Heart right ventricle (tissue), 16 donors: ENCODE data around the gene LSM10. TPM values are rescaled to one million over a fixed set of nuclear protein-coding genes. Genes with fewer than 3 reads are reported as not detected.
A peak's percentile ranks its signal among the peaks of the same experiment; 100 is the strongest.

Source experiments
- ATAC-seq, 8 donors: fragments of 200-7000 bp; cut with Tn5 transposase; one replicate each; pipeline ENCODE4 v1.9.1; 2020; ENCODE audit warnings: mild to moderate bottlenecking in 8 of 8, moderate library complexity in 8 of 8, moderate number of reproducible peaks in 1 of 8
- DNase-seq, 2 donors: peaks; one replicate each; pipeline ENCODE4 v3.0.0-alpha.2; 2020
- H3K27ac ChIP-seq, 10 donors: fragments of 200-600 bp; sonication (generic) in 2 of 10; one replicate each; pipeline versions ENCODE4 v1.5.0 to v1.8.0; 2020 to 2022; ENCODE audit warnings: mild to moderate bottlenecking in 3 of 10
- H3K27me3 ChIP-seq, 7 donors: fragments of 200-600 bp; one replicate each; pipeline ENCODE4 v1.8.0; 2021 to 2022; ENCODE audit warnings: mild to moderate bottlenecking in 2 of 7
- H3K36me3 ChIP-seq, 9 donors: fragments of 200-600 bp; sonication (generic) in 1 of 9; one replicate each; pipeline versions ENCODE4 v1.5.0 to v1.8.0; 2020 to 2022; ENCODE audit warnings: mild to moderate bottlenecking in 2 of 9
- H3K4me1 ChIP-seq, 9 donors: fragments of 200-600 bp; sonication (generic) in 1 of 9; one replicate each; pipeline versions ENCODE4 v1.5.0 to v1.8.0; 2020 to 2022; ENCODE audit warnings: mild to moderate bottlenecking in 4 of 9
- H3K4me3 ChIP-seq, 10 donors: fragments of 200-600 bp; sonication (generic) in 2 of 10; one replicate each; pipeline versions ENCODE4 v1.5.0 to v1.8.0; 2020 to 2022; ENCODE audit warnings: mild to moderate bottlenecking in 7 of 10, moderate library complexity in 2 of 10
- H3K9me3 ChIP-seq, 11 donors: fragments of 200-600 bp in 10 of 11; sonication (generic) in 2 of 11; one replicate each; pipeline versions ENCODE4 v1.5.0 to v1.8.0; 2013 to 2022; ENCODE audit warnings: mild to moderate bottlenecking in 2 of 11, control low read depth in 1 of 11, moderate library complexity in 1 of 11
- WGBS, 2 donors: extraction: QIAGEN DNeasy Blood & Tissue Kit; methylation state at CpG; one replicate each; pipeline ENCODE4 v1.1.7; 2013; ENCODE audit warnings: inconsistent platforms in 1 of 2; 5-methylcytosine and 5-hydroxymethylcytosine counted together
- intact Hi-C, 10 donors: fragments of 100-400 bp; cut with DNase I; formaldehyde crosslinking; loops; one replicate each; pipeline versions ENCODE4 v1.11.1 to v1.14.2; 2022
- polyA plus RNA-seq, 2 donors: library from polyadenylated mRNA; stranded (reverse); fragments of 200-250 nt; gene quantifications; one replicate each; pipeline ENCODE4 v1.2.3, GENCODE V29; 2013
- total RNA-seq, 10 donors: library from RNA; stranded (reverse); fragmentation: NEBNext Ultra II Directional in 3 of 10; extraction: Animal tissue kit (Norgen Biotek cat#: 25700) in 3 of 10; gene quantifications; one replicate each; pipeline versions ENCODE4 v1.2.1 to v1.2.4, GENCODE V29; 2021 to 2023
- TF ChIP-seq, protein P1 (sequence below), 9 donors: fragments of 200-600 bp; sonication (generic) in 2 of 9; IDR thresholded peaks; one replicate each; pipeline versions ENCODE4 v1.5.0 to v1.8.0; 2021 to 2022; ENCODE audit warnings: antibody characterized with exemption in 9 of 9, mild to moderate bottlenecking in 5 of 9, moderate library complexity in 1 of 9
- donor health status: Arrhythmogenic right ventricular cardiomyopathy.
- donor health status: ischemic (EF 13 %, LVEDD 7.1; RV severe dilation, severe dysfunction).
- donor health status: healthy with polysubstance abuse.
- donor health status: DM: no; HTN: yes; CAD: no.
- donor health status: DM: no; HTN: no; CAD: no.
- donor health status: ischemic (EF 25% LVEDD 6.9; RV normal size, moderate dysfunction).
- donor health status: ischemic (EF 25% LVEDD 5.7; RV mildly dilated, moderate dysfunction).
- donor health status: healthy.
- donor health status: DM: yes; HTN: yes; CAD: no.
- donor health status: Ischemic cardiomyopathy.
- donor health status: ischemic (EF 35%, LVEDD 5.7; RV mildly dilated, moderate dysfunction).
- donor health status: nonischemic (EF 11% LVEDD 7.7; RV severe dilation, severe dysfunction).
- donor health status: DM: yes; HTN: yes; CAD: no.
- donor health status: PGD.
- donor health status: ischemic (EF 29% LVEDD 5.4; RV normal size, mild dysfunction).
- donor health status: nonischemic (EF 23%, LVEDD 6.1; RV moderate dilation, normal function).

LSM10 gene
- total and polyA plus RNA-seq, 12 donors = 35.2 to 82.6 (median 46.2) TPM

DNA sequence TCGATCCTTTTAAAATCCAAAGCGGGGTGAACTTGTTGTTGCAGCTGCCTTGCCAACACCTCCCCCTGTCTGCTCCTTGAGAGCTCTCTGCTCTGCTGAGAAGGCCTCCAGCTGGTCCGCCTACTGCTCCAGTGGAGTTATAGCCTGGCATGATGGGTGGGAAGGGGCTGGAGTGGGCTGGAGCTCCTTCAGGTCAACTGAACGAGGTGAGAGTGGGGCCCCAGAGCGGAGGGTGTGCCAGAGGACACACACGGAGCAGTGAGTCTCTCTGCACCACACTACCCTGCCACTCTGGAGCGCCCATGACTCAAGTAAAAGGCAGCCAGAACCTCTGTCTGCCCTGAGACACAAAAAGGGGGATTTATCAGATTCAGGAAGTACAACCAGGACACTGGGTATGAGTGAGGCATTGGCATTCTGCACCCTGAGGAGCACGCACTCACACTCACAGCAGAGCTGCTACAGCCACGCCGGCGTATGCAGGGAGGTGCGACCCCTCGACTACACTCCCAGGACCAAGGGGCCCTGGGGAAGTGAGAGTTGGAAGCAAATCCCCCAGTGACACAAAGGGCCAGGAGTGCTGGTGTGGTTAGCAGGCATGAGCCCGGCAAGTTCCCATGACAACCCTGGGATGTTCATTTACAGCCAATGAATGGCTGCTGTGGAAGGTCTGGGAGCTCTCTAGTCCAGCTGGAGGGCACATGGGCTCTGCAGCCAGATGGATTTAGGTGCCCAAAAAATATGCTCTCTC, 46.3 kb downstream of the LSM10 start:
- peaks cover 0 to 88% (median 45%) of the 10 kb centered on the region in 9 donors for H3K36me3 ChIP-seq
- H3K4me3 ChIP-seq = no peak overlapping the region
- H3K9me3 ChIP-seq = no peaks in the 10 kb centered on the region
- TF ChIP-seq, protein P1, sequence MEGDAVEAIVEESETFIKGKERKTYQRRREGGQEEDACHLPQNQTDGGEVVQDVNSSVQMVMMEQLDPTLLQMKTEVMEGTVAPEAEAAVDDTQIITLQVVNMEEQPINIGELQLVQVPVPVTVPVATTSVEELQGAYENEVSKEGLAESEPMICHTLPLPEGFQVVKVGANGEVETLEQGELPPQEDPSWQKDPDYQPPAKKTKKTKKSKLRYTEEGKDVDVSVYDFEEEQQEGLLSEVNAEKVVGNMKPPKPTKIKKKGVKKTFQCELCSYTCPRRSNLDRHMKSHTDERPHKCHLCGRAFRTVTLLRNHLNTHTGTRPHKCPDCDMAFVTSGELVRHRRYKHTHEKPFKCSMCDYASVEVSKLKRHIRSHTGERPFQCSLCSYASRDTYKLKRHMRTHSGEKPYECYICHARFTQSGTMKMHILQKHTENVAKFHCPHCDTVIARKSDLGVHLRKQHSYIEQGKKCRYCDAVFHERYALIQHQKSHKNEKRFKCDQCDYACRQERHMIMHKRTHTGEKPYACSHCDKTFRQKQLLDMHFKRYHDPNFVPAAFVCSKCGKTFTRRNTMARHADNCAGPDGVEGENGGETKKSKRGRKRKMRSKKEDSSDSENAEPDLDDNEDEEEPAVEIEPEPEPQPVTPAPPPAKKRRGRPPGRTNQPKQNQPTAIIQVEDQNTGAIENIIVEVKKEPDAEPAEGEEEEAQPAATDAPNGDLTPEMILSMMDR (IDR thresholded peaks at IDR 0.05) = peak in 2 of 9 donors; percentile 5 to 9
- no peaks in the 10 kb centered on the region for H3K27me3 ChIP-seq
- peak in 5 of 8 donors; percentile 5 to 25 (median 20) for ATAC-seq
- H3K4me1 ChIP-seq = peaks cover 17 to 50% (median 39%) of the 10 kb centered on the region in 9 donors
- no peak for DNase-seq
- H3K27ac ChIP-seq = peak overlapping the region in 8 of 10 donors; percentile 18 to 84 (median 76)
- intact Hi-C loops = no loop called here
- WGBS, 2 donors = 73 to 76% methylated on average over 14 of the region's 14 CpGs

DNA sequence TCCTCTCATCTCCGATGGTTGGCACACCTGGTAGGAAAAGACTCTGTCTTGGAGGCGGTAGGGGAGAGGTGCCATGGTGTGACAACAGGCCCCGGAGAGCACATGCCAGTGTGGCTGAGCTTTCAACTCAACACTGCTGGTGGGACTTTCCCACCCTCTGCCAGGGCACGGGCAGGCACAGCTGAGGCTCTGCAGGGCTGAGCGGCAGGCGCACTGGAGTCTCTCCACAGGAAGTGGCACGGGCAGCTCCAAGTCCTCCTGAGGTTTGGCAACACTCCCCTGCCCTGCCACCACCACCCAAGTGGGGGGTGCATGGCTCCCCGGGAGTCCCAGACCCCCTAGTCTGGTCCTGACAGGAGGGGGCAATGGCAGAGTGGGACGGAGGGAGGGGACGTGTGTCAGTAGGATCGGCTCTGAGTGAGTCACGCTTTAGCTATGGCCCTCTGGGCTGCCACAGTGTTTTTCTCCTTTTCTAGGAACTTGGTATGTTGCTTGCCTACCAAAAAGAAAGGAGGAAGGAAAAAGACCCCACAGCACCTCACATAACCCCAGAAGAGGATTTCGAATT, 47.0 kb downstream of the LSM10 start:
- WGBS, 2 donors = 49 to 62% methylated on average over 13 of the region's 13 CpGs

DNA sequence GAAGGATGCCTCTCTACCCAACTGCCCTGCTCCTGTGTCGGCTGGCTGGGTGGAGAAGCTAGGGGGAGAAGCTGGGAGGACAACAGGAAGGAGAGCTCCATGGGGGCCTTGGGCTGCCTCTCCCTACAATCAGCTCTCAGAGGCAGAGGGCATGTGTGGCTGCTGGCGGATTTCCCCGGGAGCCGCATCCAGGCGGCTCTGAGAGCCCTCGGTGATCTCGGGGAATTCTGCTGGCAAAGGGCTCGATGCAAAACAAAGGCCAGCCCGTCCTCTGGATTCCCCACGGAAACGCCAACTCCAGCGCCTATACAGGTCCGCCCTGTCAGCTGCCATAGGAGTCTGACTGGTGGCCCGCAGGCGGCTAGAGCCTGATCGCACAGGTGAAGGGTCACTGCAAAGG, 47.9 kb downstream of the LSM10 start:
- Histone ChIP-seq H3K27ac (peak overlapping the region in 9 of 10 donors; percentile 19 to 84 (median 79)), H3K9me3 (no peaks in the 10 kb centered on the region), H3K36me3 (peaks cover 0 to 89% (median 51%) of the 10 kb centered on the region in 9 donors), H3K4me3 (no peak overlapping the region), H3K27me3 (no peaks in the 10 kb centered on the region), H3K4me1 (peaks cover 17 to 50% (median 39%) of the 10 kb centered on the region in 9 donors)
- TF ChIP-seq, protein P1 (IDR thresholded peaks at IDR 0.05) = no peak
- DNase-seq (no peak), ATAC-seq (peak; percentile 32 to 68 (median 43))
- intact Hi-C loops = loop anchor here in 3 of 10 donors (1.0 to 5.0 kb wide), 3 partner anchors 48 to 67 kb away; no protein-coding TSS in a partner anchor
- whole genome bisulfite sequencing, 2 donors = 62 to 64% methylated on average over 16 of the region's 16 CpGs

More for the DNA sequence above, 47.0 kb downstream of the LSM10 start:
- no peaks in the 10 kb centered on the region for H3K27me3 ChIP-seq
- TF ChIP-seq, protein P1 (IDR thresholded peaks at IDR 0.05) = no peak
- H3K36me3 ChIP-seq = peaks cover 0 to 89% (median 49%) of the 10 kb centered on the region in 9 donors
- peak overlapping the region in 7 of 10 donors; percentile 58 to 84 (median 79) for H3K27ac ChIP-seq
- no peak overlapping the region for H3K4me3 ChIP-seq
- ATAC-seq = peak; percentile 41 to 62 (median 56)
- no peaks in the 10 kb centered on the region for H3K9me3 ChIP-seq
- intact Hi-C loops = loop anchor here in 1 of 10 donors (1.0 kb wide), 1 partner anchor 48 kb away; no protein-coding TSS in a partner anchor
- no peak for DNase-seq
- peaks cover 17 to 50% (median 39%) of the 10 kb centered on the region in 9 donors for H3K4me1 ChIP-seq

DNA sequence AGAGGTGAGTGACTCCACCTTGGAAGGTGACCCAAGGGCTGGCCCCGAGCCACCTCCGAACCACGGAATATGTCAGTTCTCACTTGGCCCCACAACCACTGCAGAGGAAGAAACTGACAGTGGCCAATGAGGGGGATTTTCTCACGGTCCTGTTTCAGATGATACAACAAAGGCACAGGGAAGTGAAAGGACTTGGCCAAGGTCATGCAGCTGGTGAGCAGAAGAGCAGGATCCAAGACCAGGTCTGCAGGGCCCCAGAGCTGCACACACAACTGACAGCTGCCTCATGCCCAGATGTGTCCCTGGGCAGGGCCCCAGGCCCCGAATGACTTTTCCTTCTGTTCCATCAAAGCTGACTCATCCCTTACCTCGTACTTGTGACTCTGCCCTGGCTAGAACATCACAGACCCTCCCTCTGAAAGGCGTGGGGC, 48.5 kb downstream of the LSM10 start:
- TF ChIP-seq, protein P1 (IDR thresholded peaks at IDR 0.05) = no peak
- H3K27me3 ChIP-seq = no peaks in the 10 kb centered on the region
- DNase-seq (no peak), ATAC-seq (peak in 1 of 8 donors; percentile 10)
- WGBS, 2 donors = 60 to 66% methylated on average over 7 of the region's 7 CpGs
- H3K27ac ChIP-seq = peak overlapping the region in 9 of 10 donors; percentile 19 to 84 (median 79)
- no peak overlapping the region for H3K4me3 ChIP-seq
- intact Hi-C loops = loop anchor here in 2 of 10 donors (5.0 kb wide), 2 partner anchors 58 to 68 kb away; no protein-coding TSS in a partner anchor
- peaks cover 17 to 50% (median 39%) of the 10 kb centered on the region in 9 donors for H3K4me1 ChIP-seq
- H3K9me3 ChIP-seq = no peaks in the 10 kb centered on the region
- H3K36me3 ChIP-seq = peaks cover 0 to 89% (median 45%) of the 10 kb centered on the region in 9 donors
